DOHH2 (cell line): ENCODE data around the gene CHCHD3.

Experiments used
- CTCF ChIP-seq: fragments of 200-600 bp; sonication (generic); IDR thresholded peaks from one replicate; pipeline ENCODE4 v1.5.1; 2014; ENCODE audit warnings: antibody characterized with exemption, mild to moderate bottlenecking, low read depth, low read length; ENCODE audit not compliant: poor library complexity, severe bottlenecking
- EZH2phosphoT487 ChIP-seq: fragments of 200-600 bp; sonication (generic); IDR thresholded peaks from 2 replicates; pipeline ENCODE4 v1.6.1; 2017; ENCODE audit warnings: borderline replicate concordance, mild to moderate bottlenecking, antibody characterized with exemption, low read length, moderate library complexity, mixed read lengths

GRCh38 chr7:132805766-132806165 lies 276.1 kb downstream of the CHCHD3 start:
- no peak for TF ChIP-seq CTCF
- TF ChIP-seq EZH2phosphoT487, result no peak
